ENCODE results near the gene TPCN2.

TPCN2 gene

DNA sequence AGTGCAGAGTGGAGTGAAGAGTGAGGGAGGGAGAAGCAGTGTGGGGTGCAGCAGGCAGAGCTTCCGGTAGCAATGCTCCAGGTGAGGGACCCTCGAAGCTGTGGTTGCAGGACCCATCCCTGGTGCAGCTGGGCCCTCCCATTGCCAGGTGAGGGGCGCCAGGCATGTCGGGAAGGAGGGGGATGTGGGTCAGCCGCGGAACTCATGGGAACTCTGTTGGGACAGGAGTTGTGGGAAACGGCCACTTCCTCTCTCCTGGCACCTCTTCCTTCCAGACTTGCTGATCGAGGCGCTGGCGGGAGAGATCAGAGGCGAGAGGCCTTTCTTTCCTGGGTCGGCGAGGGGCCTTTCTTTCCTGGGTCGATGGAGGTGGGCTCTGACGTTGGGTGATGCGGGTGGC, 48.5 kb downstream of the TPCN2 start:
- no peak overlapping the region for H3K27ac ChIP-seq (ENCODE audit: low read depth, low read length, severe bottlenecking)
- H3K36me3 ChIP-seq (ENCODE audit: control insufficient read depth, insufficient read depth, low read length), result peaks cover 5% of the 10 kb centered on the region
- H3K9me3 ChIP-seq (ENCODE audit: control insufficient read depth, low read length), result no peaks in the 10 kb centered on the region
- WGBS, 2 experiments (ENCODE audit: insufficient coverage in 2 of 2), result 97% methylated on average over 10 to 11 of the region's 16 CpGs
- H3K4me1 ChIP-seq (ENCODE audit: control insufficient read depth, insufficient read depth, low read length, poor library complexity, severe bottlenecking), result peaks cover 4% of the 10 kb centered on the region
- H3K4me3 ChIP-seq (ENCODE audit: extremely low read depth, insufficient read depth, low read length, poor library complexity, severe bottlenecking), result no peak overlapping the region

DNA sequence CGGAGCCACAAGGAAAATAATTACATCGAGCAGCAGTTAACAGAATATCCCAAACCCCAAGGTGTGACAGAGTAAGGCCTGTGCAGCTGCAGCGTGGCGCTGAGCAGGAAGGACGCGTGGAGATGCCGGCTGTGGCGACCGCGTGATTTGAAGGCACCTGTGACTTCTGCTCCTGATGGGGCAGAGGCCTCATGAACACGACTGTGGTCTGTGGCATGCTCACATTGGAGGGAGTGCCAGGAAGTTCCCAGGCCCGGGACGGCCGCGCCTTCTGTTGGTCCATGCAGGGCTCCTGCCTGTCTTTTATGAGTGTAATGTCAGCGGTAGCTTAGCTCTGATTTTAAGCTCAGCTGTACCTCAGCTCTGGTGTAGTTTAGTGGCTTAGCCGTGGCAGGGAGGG, 50.4 kb downstream of the TPCN2 start:
- H3K36me3 ChIP-seq (ENCODE audit: control insufficient read depth, insufficient read depth, low read length), result no peaks in the 10 kb centered on the region
- H3K27ac ChIP-seq (ENCODE audit: low read depth, low read length, severe bottlenecking), result no peak overlapping the region
- no peak overlapping the region for H3K4me3 ChIP-seq (ENCODE audit: extremely low read depth, insufficient read depth, low read length, poor library complexity, severe bottlenecking)
- no peaks in the 10 kb centered on the region for H3K9me3 ChIP-seq (ENCODE audit: control insufficient read depth, low read length)
- H3K4me1 ChIP-seq (ENCODE audit: control insufficient read depth, insufficient read depth, low read length, poor library complexity, severe bottlenecking), result peaks cover 4% of the 10 kb centered on the region
- WGBS, 2 experiments (ENCODE audit: insufficient coverage in 2 of 2), result 83 to 88% methylated on average over 12 to 13 of the region's 17 CpGs

DNA sequence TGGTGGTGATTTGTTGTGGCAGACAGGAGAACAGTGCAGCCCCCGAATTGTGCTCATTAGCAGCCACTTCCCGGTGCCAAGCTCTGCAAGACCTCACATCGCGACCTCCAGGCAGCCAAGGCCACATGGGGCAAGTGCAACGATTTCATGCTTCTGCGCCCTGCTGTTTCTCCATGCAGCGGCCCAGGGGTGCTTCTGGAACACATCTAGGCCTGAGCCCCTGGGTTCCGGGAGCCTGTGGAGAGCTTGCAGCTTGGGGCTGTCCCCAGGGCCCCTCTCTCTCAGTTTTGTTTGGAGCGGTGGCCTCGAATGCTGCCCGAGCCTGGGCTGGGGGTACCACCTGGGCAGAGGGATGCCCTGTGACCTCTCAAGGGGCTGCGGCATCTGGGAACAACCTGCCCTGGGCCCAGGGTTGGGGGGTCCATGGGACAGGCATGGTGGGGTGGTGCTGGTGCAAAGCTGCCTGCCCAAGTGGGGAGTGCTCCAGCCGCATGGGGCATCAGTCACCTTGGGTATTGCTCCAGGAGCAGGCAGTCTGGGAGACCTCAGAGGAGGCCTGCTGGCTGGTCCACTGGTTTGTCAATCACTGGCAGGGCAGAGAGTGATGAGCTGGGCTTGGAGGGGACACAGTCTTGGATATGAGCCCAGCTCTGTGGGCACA, 51.9 kb downstream of the TPCN2 start:
- Histone ChIP-seq H3K36me3 (ENCODE audit: control insufficient read depth, insufficient read depth, low read length) (no peaks in the 10 kb centered on the region), H3K4me3 (ENCODE audit: extremely low read depth, insufficient read depth, low read length, poor library complexity, severe bottlenecking) (no peak overlapping the region), H3K27ac (ENCODE audit: low read depth, low read length, severe bottlenecking) (no peak overlapping the region), H3K4me1 (ENCODE audit: control insufficient read depth, insufficient read depth, low read length, poor library complexity, severe bottlenecking) (peaks cover 4% of the 10 kb centered on the region), H3K9me3 (ENCODE audit: control insufficient read depth, low read length) (no peaks in the 10 kb centered on the region)
- WGBS, 2 experiments (ENCODE audit: insufficient coverage in 2 of 2), result 85 to 91% methylated on average over 10 to 13 of the region's 13 CpGs

DNA sequence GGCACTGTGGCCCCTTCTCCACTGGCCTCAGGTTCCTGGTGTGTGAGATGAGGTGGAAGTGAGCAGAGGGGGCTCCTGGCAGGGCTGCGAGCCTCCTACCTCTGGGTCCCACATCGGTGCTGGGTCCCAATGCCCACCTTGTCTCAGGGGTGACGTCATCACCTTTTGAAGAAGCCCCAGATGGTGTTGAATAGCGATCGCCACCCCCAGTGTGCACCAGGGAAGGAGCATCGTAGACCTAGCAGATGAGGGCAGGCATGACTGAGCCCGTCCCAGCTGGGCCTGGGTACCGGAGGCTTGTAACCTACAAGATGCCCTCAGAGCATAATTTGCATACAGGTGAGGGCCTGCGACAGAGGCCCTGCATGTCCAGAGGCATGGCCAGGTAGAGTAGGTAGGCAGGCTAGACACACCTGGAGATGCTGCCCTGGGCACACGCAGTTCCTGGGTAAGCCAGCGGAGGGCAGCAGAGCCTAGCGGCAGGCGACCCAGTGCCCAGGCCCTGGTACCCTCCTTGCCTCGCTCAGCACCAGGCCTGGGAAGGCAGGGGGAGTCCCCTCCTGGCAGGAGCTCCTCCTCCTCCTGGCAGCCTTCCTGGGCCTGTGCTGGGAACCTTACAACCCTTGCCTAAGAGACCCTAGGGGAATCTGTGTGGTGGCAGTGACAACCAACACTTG, 52.5 kb downstream of the TPCN2 start:
- no peak overlapping the region for H3K27ac ChIP-seq (ENCODE audit: low read depth, low read length, severe bottlenecking)
- H3K4me3 ChIP-seq (ENCODE audit: extremely low read depth, insufficient read depth, low read length, poor library complexity, severe bottlenecking), result no peak overlapping the region
- no peaks in the 10 kb centered on the region for H3K36me3 ChIP-seq (ENCODE audit: control insufficient read depth, insufficient read depth, low read length)
- H3K9me3 ChIP-seq (ENCODE audit: control insufficient read depth, low read length), result no peaks in the 10 kb centered on the region
- 29 to 39% methylated on average over 12 to 14 of the region's 14 CpGs for WGBS, 2 experiments (ENCODE audit: insufficient coverage in 2 of 2)
- H3K4me1 ChIP-seq (ENCODE audit: control insufficient read depth, insufficient read depth, low read length, poor library complexity, severe bottlenecking), result peaks cover 4% of the 10 kb centered on the region

DNA sequence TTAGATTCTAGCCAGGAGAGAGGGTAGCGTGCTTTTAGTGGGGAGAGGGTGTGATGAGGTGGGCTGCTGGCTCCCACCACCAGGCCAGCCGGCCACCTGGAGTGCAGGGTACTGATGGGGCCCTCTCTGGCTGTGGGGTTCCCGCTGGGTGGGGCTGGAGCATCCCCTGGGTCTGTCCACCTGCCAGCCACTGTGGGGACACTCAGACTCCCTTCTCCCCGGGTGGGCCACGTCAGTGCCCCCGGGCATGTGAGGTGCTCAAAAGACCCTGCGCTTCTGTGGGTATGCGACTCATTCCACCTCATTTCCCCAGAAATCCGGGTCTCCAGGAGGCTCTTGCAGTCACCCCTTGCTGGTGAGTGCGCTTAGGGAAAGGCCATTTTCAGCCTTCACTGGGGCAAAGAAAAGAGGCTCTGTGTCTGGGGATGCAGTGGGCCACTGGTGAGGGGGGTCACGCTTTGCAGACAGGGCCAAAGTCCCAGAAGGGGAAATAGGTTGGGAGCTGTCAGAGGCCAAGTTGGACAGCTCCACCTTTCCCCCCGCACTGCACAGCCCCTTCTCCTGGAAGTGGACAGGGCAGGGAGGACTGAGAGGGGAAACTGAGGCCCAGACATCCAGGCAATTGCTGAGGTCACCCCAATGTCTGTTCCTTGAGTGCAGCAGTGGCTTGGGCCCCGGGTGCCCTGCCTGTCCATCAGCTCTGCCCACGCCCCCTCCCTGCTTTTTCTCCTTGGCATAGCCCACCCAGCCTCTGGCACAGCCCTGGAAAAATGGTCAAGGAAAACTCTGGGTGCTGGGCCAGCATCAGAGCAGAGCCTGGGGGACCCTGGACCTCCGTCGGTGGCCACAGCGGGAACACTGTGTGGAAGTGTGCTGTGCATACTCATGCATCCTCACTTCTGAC, 53.3 kb downstream of the TPCN2 start:
- no peaks in the 10 kb centered on the region for H3K9me3 ChIP-seq (ENCODE audit: control insufficient read depth, low read length)
- peaks cover 4% of the 10 kb centered on the region for H3K4me1 ChIP-seq (ENCODE audit: control insufficient read depth, insufficient read depth, low read length, poor library complexity, severe bottlenecking)
- H3K36me3 ChIP-seq (ENCODE audit: control insufficient read depth, insufficient read depth, low read length), result no peaks in the 10 kb centered on the region
- H3K4me3 ChIP-seq (ENCODE audit: extremely low read depth, insufficient read depth, low read length, poor library complexity, severe bottlenecking), result no peak overlapping the region
- WGBS, 2 experiments (ENCODE audit: insufficient coverage in 2 of 2), result 85 to 87% methylated on average over 10 to 14 of the region's 17 CpGs
- H3K27ac ChIP-seq (ENCODE audit: low read depth, low read length, severe bottlenecking), result no peak overlapping the region

DNA sequence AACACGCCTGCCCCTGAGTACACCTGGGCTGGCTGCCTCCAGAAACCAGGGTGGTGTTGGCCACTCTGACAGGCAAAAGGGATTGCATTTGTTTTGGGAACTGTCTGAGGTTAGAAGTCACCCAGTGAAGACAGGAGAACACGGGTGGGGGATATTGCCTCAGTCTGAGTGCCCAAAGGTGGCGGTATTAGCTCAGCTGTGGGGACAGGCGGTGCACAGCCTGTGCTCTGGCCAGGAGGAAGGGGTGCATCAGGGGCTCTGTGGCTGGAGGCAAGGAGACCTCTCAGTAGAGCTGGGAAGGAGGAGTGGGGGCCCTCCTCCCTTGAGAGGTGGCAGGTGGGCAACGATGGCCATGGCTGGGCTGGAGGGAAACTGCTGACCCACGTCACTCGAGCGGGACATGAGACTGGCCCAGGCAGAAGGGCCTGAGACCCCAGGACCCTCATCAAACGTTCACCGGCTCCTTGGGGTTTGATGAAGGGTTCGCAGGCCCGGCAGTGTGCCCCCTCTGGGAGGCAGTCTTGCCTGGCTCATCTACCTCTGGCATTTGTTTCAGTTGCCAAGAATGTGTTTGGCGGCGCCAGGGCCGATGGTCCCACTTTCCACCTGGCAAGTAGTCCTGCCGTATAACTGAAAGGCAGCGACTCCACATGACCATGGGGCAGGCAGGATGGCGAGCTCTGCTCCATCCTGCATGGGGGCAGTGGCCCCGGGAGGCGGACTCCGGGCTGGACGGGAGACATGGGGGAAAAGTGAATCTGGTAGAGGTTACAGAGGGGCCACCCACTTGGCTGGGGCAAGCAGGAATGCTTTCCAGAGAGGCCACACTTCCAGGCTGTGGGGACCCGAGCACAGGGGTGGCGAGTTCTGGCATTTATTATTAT, 54.2 kb downstream of the TPCN2 start:
- 78 to 81% methylated on average over 21 of the region's 24 CpGs for WGBS, 2 experiments (ENCODE audit: insufficient coverage in 2 of 2)
- Histone ChIP-seq H3K4me3 (ENCODE audit: extremely low read depth, insufficient read depth, low read length, poor library complexity, severe bottlenecking) (no peak overlapping the region), H3K9me3 (ENCODE audit: control insufficient read depth, low read length) (no peaks in the 10 kb centered on the region), H3K4me1 (ENCODE audit: control insufficient read depth, insufficient read depth, low read length, poor library complexity, severe bottlenecking) (peaks cover 4% of the 10 kb centered on the region), H3K27ac (ENCODE audit: low read depth, low read length, severe bottlenecking) (no peak overlapping the region), H3K36me3 (ENCODE audit: control insufficient read depth, insufficient read depth, low read length) (no peaks in the 10 kb centered on the region)

DNA sequence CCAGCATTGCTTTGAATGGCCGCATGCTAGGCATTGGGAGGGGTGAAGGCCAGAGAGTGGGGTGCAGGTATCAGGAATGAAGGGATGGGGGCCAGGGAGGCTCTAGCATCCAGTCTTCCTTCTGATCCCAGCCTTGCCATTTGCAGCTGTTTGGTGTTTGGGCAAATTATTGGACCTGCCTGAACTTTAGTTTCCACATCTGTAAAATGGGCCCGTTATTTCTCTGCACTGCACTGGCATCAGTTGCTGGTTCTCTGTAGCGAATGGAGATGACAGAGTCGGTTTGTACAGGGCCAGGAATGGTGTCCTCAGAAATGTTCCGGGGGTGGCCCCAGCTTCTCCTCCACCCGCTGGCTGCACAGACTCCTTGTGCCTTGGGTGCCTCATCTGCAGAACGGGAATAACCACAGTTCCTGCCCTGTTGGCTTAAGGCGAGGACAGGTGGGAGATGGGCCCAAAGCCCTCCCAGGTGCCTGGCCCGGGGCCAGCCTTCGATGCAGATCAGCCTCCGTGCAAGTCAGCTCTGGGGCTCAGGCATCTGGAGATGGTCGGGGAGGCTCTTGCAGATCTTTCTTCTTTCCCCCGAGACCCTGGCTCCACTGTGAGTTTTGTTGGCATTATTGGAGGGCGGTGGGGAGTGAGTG, 55.6 kb downstream of the TPCN2 start:
- no peaks in the 10 kb centered on the region for H3K36me3 ChIP-seq (ENCODE audit: control insufficient read depth, insufficient read depth, low read length)
- H3K4me1 ChIP-seq (ENCODE audit: control insufficient read depth, insufficient read depth, low read length, poor library complexity, severe bottlenecking), result peaks cover 4% of the 10 kb centered on the region
- H3K27ac ChIP-seq (ENCODE audit: low read depth, low read length, severe bottlenecking), result no peak overlapping the region
- H3K9me3 ChIP-seq (ENCODE audit: control insufficient read depth, low read length), result no peaks in the 10 kb centered on the region
- WGBS, 2 experiments (ENCODE audit: insufficient coverage in 2 of 2), result 91 to 96% methylated on average over 14 of the region's 14 CpGs
- H3K4me3 ChIP-seq (ENCODE audit: extremely low read depth, insufficient read depth, low read length, poor library complexity, severe bottlenecking), result no peak overlapping the region

DNA sequence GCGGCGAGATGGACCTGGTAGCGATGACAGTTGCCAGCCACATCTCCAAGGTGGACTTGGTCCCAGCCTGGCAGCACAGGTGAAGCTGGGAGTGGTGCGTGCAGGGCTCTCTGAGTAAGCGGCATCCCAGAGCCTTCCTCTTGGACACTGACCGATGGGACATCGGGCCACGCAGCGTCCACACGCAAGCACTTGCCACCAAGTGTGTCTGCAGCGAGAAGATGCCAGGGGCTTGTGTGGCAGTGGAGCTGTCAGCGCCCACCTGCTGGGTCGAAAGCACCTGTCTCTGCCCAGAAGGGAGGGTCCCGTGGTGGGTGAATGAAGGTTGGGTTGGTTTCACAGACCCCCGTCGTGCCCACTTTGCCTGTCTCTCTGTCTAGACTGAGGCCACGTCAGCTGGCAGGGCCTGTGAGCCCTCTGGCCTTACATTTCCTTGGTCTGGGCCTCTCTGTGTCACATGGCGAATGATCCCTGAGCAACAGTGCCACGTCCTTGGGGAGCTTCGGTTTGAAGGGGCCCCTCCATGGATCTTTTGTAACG, 56.2 kb downstream of the TPCN2 start:
- H3K9me3 ChIP-seq (ENCODE audit: control insufficient read depth, low read length), result no peaks in the 10 kb centered on the region
- peaks cover 4% of the 10 kb centered on the region for H3K4me1 ChIP-seq (ENCODE audit: control insufficient read depth, insufficient read depth, low read length, poor library complexity, severe bottlenecking)
- H3K27ac ChIP-seq (ENCODE audit: low read depth, low read length, severe bottlenecking), result no peak overlapping the region
- H3K36me3 ChIP-seq (ENCODE audit: control insufficient read depth, insufficient read depth, low read length), result no peaks in the 10 kb centered on the region
- whole genome bisulfite sequencing, 2 experiments (ENCODE audit: insufficient coverage in 2 of 2), result 92 to 96% methylated on average over 18 to 21 of the region's 21 CpGs
- no peak overlapping the region for H3K4me3 ChIP-seq (ENCODE audit: extremely low read depth, insufficient read depth, low read length, poor library complexity, severe bottlenecking)

DNA sequence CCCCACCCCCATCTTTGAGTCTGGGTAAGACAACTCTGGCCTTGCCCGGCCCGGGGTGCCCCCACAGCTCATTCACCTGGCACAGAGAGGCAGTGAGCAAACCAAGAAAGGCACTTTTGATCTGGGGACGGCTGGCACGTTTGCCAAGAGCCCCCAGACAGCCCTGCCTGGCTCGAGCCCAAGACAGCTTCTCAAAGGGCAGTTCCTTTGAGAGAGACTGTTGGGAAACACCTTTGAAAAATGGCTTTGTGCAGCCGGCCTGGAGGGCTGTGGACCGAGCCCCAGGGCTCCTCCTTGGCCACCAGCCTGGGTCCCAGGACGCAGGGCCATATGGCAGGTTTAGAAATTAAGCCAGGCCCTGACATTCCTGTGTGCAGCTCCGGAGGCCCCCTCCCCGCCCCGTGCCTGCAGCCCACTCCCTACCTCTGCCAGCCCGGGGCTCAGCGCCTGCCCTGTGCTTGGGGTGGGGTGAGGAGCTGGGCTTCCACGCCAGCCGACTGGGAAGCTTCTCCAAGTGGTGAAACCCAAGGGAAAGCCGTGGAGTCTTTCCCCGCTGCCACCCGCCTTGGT, 56.8 kb downstream of the TPCN2 start:
- 89 to 90% methylated on average over 11 to 16 of the region's 18 CpGs for WGBS, 2 experiments (ENCODE audit: insufficient coverage in 2 of 2)
- no peak overlapping the region for H3K27ac ChIP-seq (ENCODE audit: low read depth, low read length, severe bottlenecking)
- H3K4me3 ChIP-seq (ENCODE audit: extremely low read depth, insufficient read depth, low read length, poor library complexity, severe bottlenecking), result no peak overlapping the region
- no peaks in the 10 kb centered on the region for H3K36me3 ChIP-seq (ENCODE audit: control insufficient read depth, insufficient read depth, low read length)
- peaks cover 4% of the 10 kb centered on the region for H3K4me1 ChIP-seq (ENCODE audit: control insufficient read depth, insufficient read depth, low read length, poor library complexity, severe bottlenecking)
- H3K9me3 ChIP-seq (ENCODE audit: control insufficient read depth, low read length), result no peaks in the 10 kb centered on the region

Measured in mesodermal cell (in vitro differentiated cells).